ENCODE measurements around the gene SELENON.

The SELENON gene

GRCh38 chr1:25768999-25769398 is 31.0 kb upstream of the SELENON start:
- H3K4me3 ChIP-seq (replicated peaks; ENCODE audit: low read depth, low read length): no peak overlapping the region
- no peak for TF ChIP-seq CTCF (IDR thresholded peaks at IDR 0.05; ENCODE audit: insufficient read depth, low read length, poor library complexity, severe bottlenecking)
- no peak for DNase-seq (ENCODE audit: extremely low read depth, insufficient read length)
- H3K36me3 ChIP-seq (ENCODE audit: control insufficient read depth, insufficient read depth, low read length): no peaks in the 10 kb centered on the region
- no peaks in the 10 kb centered on the region; the same call in 1 of the 2 replicates for H3K27me3 ChIP-seq (replicated peaks; ENCODE audit: control insufficient read depth, insufficient read depth, low read length)

GRCh38 chr1:25769625-25770383 is 30.2 kb upstream of the SELENON start:
- Histone ChIP-seq H3K36me3 (ENCODE audit: control insufficient read depth, insufficient read depth, low read length) (no peaks in the 10 kb centered on the region), H3K27me3 (replicated peaks; ENCODE audit: control insufficient read depth, insufficient read depth, low read length) (no peaks in the 10 kb centered on the region; the same call in 1 of the 2 replicates), H3K4me3 (replicated peaks; ENCODE audit: low read depth, low read length) (no peak overlapping the region)
- no peak for TF ChIP-seq CTCF (IDR thresholded peaks at IDR 0.05; ENCODE audit: insufficient read depth, low read length, poor library complexity, severe bottlenecking)
- no peak for DNase-seq (ENCODE audit: extremely low read depth, insufficient read length)

GRCh38 chr1:25770541-25771220 is 29.3 kb upstream of the SELENON start:
- H3K27me3 ChIP-seq (replicated peaks; ENCODE audit: control insufficient read depth, insufficient read depth, low read length): no peaks in the 10 kb centered on the region; the same call in 1 of the 2 replicates
- DNase-seq (ENCODE audit: extremely low read depth, insufficient read length): no peak
- H3K36me3 ChIP-seq (ENCODE audit: control insufficient read depth, insufficient read depth, low read length): no peaks in the 10 kb centered on the region
- H3K4me3 ChIP-seq (replicated peaks; ENCODE audit: low read depth, low read length): no peak overlapping the region
- TF ChIP-seq CTCF (IDR thresholded peaks at IDR 0.05; ENCODE audit: insufficient read depth, low read length, poor library complexity, severe bottlenecking): no peak

GRCh38 chr1:25771221-25772114 is 28.5 kb upstream of the SELENON start:
- Histone ChIP-seq H3K4me3 (replicated peaks; ENCODE audit: low read depth, low read length) (no peak overlapping the region), H3K36me3 (ENCODE audit: control insufficient read depth, insufficient read depth, low read length) (no peaks in the 10 kb centered on the region), H3K27me3 (replicated peaks; ENCODE audit: control insufficient read depth, insufficient read depth, low read length) (no peaks in the 10 kb centered on the region; the same call in 1 of the 2 replicates)
- DNase-seq (ENCODE audit: extremely low read depth, insufficient read length): no peak
- no peak for TF ChIP-seq CTCF (IDR thresholded peaks at IDR 0.05; ENCODE audit: insufficient read depth, low read length, poor library complexity, severe bottlenecking)

- Histone ChIP-seq H3K27me3 (replicated peaks; ENCODE audit: control insufficient read depth, insufficient read depth, low read length) (no peaks in the 10 kb centered on the region; the same call in 1 of the 2 replicates), H3K4me3 (replicated peaks; ENCODE audit: low read depth, low read length) (no peak overlapping the region), H3K36me3 (ENCODE audit: control insufficient read depth, insufficient read depth, low read length) (no peaks in the 10 kb centered on the region)
- no peak for TF ChIP-seq CTCF (IDR thresholded peaks at IDR 0.05; ENCODE audit: insufficient read depth, low read length, poor library complexity, severe bottlenecking)
- no peak for DNase-seq (ENCODE audit: extremely low read depth, insufficient read length)
Measured at GRCh38 chr1:25772164-25772563, 27.8 kb upstream of the SELENON start.

All from GM06990 (cell line).